Measurements from ENCODE around the gene SNX1.

The SNX1 gene

DNA sequence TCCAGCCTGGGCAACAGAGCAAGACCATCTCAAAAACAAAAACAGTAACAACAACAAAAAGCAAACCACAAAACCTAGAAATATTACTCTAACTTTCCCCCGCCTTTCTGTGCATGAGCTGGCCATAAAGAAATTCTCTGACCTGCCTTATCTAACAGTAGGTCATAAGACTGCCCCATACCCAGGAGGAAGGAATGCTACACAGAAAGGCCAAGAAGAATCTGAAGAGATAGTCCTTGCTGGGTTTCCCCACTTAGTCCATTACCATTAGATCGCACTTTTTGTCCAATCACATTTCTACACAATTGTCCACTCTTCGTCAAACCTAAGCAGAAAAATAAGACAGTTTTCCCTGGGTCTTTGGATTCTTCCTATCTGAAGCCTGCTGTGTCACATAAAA is 25.7 kb upstream of the SNX1 start:
- peak overlapping the region; percentile 79 for H3K27ac ChIP-seq
- TF ChIP-seq CTCF (IDR thresholded peaks at IDR 0.05) (no peak), ZFX (IDR thresholded peaks at IDR 0.05; ENCODE audit: borderline replicate concordance) (no peak)

- TF ChIP-seq CTCF (IDR thresholded peaks at IDR 0.05): no peak
- TF ChIP-seq ZFX (IDR thresholded peaks at IDR 0.05; ENCODE audit: borderline replicate concordance): no peak
- H3K27ac ChIP-seq: peak overlapping the region; percentile 79
Measured at GRCh38 chr15:64070965-64071851, 24.6 kb upstream of the SNX1 start.

DNA sequence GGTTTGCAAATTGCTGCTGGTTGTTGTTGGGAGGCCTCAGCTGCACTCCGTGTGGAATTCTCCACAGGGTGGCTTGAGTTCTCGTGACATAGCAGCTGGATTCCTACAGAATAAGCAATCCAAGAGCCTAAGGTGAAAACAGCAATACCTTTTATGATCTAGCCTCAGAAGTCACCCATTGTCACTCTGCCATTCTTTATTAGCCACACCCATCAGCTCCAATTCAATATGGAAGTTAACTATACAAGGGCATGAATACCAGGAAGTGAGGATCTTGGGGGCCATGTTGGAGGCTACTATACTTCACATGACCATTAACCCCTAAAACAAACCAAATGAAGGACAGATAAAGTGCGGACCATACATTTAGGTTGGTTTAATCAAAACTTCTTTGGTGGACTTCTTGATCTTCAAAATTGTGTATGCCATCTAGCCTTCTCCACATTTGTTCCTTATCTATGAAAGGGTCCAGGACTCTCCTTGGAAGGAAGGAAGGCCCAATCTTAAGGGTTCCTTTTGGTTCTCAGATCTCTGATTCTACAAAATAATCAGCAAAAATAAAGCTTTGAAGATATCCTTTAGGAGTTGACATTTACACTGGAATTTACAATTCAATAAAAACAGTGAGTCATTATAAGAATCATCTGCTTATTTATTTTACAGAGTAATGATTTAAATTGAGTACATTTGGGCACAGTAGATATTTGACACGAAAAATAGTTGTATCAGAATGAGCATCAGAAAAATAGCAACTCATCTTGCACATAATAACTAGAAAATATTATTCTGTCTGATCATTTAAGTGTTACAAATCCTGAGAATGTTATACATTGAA is 23.6 kb upstream of the SNX1 start:
- peak overlapping the region; percentile 79 for H3K27ac ChIP-seq

GRCh38 chr15:64072812-64073211 is 23.0 kb upstream of the SNX1 start:
- no peak for TF ChIP-seq ZFX (IDR thresholded peaks at IDR 0.05; ENCODE audit: borderline replicate concordance)
- no peak for TF ChIP-seq CTCF (IDR thresholded peaks at IDR 0.05)
- H3K27ac ChIP-seq: peak overlapping the region; percentile 79

More for the DNA sequence above, 23.6 kb upstream of the SNX1 start:
- no peak for TF ChIP-seq CTCF (IDR thresholded peaks at IDR 0.05)
- no peak for TF ChIP-seq ZFX (IDR thresholded peaks at IDR 0.05; ENCODE audit: borderline replicate concordance)

DNA sequence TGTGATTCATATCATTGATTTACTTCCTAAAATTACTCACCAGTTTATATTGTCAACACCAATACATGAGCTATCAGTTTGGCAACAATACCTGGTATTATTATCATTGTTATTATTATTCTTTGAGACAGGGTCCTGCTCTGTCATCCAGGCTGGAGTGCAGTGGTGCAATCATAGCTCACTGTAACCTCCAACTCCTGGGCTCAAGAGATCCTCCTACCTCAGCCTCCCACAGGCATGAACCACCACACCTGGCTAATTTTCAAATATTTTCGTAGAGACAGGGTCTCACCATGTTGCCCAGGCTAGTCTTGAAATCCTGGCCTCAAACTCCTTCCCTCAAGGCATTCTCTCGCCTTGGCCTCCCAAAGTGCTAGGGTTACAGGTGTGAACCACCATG is 22.3 kb upstream of the SNX1 start:
- H3K27ac ChIP-seq: peak overlapping the region; percentile 79

DNA sequence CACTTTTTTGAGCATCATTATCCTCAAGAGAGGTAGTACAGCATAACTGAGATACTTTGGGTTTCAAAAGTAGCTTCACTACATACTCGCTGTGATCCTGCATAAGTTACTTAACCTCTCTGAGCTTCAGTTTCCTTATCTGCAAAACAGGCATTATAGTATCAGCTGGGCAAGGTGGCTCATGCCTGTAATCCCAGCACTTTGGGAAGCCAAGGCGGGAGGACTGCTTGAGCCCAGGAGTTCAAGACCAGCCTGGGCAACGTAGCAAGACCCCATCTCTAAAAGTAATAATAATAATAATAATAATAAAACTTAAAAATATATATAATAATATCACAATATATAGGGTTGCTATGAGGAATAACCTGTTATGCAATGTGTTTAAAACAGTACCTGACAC is 13.0 kb upstream of the SNX1 start:
- H3K27ac ChIP-seq: no peak overlapping the region
- TF ChIP-seq CTCF (IDR thresholded peaks at IDR 0.05) (no peak), ZFX (IDR thresholded peaks at IDR 0.05; ENCODE audit: borderline replicate concordance) (no peak)

DNA sequence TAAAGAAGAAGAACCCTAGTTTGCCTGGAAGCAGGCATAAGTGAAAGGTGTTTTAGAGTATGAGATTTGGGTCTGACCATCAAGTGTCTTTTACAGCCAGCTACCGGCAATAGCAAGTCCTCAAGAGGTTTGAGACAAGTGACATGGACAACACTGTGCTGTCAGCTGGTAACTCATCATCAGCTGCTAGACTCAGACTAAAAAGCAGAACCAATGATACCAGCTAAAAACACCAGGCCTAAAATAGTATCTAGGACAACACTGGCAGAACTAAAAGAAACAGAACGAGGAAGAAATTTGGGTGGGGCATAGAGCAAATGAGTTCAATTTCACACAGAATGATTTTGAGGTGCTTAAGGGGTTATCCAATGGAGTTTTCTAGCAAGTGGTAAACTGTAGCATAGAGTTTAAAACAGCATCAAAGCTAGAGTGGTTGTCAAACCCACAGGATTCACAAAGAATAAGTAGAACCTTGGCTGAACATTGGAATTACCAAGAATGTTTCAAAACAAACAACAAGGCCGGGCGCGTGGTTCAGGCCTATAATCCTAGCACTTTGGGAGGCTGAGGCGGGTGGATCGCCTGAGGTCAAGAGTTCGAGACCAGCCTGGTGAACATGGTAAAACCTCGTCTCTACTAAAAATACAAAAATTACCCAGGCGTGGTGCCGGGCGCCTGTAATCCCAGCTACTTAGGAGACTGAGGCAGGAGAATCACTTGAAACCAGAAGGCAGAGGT is 6.1 kb upstream of the SNX1 start:
- H3K27ac ChIP-seq: no peak overlapping the region
- TF ChIP-seq ZFX (IDR thresholded peaks at IDR 0.05; ENCODE audit: borderline replicate concordance) (no peak), CTCF (IDR thresholded peaks at IDR 0.05) (no peak)

All from 22Rv1 (cell line).